DND-41 (cell line): Measurements from ENCODE around the gene MRPS10.

Experiments
- EZH2 ChIP-seq: IDR thresholded peaks from 3 replicates; pipeline ENCODE4 v1.6.1; 2012; ENCODE audit warnings: borderline replicate concordance, low read depth, mild to moderate bottlenecking, moderate library complexity, low read length, inconsistent platforms; ENCODE audit not compliant: severe bottlenecking
- TF ChIP-seq, protein P1 (sequence below): IDR thresholded peaks from 2 replicates; pipeline ENCODE4 v1.5.1; 2012; ENCODE audit warnings: borderline replicate concordance, low read length, moderate library complexity, mild to moderate bottlenecking; ENCODE audit not compliant: poor library complexity, severe bottlenecking; ENCODE audit errors: extremely low read depth

- TF ChIP-seq EZH2: no peak
- TF ChIP-seq, protein P1, sequence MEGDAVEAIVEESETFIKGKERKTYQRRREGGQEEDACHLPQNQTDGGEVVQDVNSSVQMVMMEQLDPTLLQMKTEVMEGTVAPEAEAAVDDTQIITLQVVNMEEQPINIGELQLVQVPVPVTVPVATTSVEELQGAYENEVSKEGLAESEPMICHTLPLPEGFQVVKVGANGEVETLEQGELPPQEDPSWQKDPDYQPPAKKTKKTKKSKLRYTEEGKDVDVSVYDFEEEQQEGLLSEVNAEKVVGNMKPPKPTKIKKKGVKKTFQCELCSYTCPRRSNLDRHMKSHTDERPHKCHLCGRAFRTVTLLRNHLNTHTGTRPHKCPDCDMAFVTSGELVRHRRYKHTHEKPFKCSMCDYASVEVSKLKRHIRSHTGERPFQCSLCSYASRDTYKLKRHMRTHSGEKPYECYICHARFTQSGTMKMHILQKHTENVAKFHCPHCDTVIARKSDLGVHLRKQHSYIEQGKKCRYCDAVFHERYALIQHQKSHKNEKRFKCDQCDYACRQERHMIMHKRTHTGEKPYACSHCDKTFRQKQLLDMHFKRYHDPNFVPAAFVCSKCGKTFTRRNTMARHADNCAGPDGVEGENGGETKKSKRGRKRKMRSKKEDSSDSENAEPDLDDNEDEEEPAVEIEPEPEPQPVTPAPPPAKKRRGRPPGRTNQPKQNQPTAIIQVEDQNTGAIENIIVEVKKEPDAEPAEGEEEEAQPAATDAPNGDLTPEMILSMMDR: no peak
Measured at GRCh38 chr6:42220807-42221206, 3.1 kb upstream of the MRPS10 start.
